ENCODE measurements around the gene SQOR. TPM values are rescaled to one million over a fixed set of nuclear protein-coding genes. Genes with fewer than 3 reads are reported as not detected.

Gene SQOR
- 10 to 100 TPM; 14.0 to 16.9 TPM for total RNA-seq
- polyA plus RNA-seq (2013, experiment 1 of 2): 54.4 TPM
- polyA plus RNA-seq (2013, experiment 2 of 2): 47.8 TPM
- total RNA-seq: 4.4 to 67.7 (median 20.2) reads per million in 172 experiments

DNA sequence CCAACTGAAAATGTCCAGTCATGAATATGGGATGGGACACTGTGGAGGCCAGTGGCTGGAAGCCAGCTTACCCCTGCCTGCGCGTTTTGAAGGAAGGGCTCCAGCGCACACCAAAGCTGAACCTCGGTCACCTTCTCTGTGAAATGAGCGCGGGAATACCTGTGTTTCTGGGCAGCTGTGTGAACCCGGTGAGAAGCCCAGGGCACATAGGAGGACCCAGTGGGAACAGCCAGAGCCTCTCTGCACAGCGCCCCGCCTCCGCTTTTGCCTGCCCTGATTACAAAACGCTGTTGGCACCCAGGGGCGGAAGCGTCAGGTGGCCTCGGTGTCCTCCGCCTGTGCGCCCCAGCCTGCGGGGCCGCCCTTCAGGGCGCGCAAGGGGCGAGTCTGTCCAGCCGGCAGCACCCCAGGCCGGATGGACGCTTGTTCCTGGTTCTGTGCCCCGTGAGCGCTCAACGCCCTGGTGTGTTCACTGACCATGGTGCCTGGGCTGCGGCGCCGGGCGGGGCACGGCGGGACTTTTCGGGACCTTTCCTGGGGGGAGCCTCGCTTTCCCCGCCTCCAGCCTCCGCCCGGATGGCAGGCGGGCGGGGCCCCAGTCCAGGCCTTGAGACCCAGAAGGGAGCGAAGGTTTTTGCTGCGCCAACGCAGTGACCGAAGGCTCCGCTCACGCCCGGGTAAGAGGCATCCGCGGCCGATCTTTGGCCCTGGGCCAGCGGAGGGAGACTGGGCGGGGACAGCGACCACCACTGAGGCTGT is at the start of gene SQOR:
SQOR (plus strand) TSS at position 598 of the 759 bp plus-strand sequence. CDS start 23,895 bp downstream, outside the sequence.
- DNase-seq (peak; percentile 42 to 84 (median 58)), ATAC-seq (ENCODE audit: poor library complexity) (peak; percentile 57)
- no peaks in the 10 kb centered on the region for H3K36me3 ChIP-seq (ENCODE audit: insufficient read depth, low read length)
- Mint-ChIP-seq H3K27ac (peak within 1 kb of the TSS; percentile 81), H3K36me3 (ENCODE audit: low read depth) (peaks cover 11% of the 10 kb centered on the region), H3K4me1 (ENCODE audit: low read depth) (peaks cover 49% of the 10 kb centered on the region), H3K9me3 (no peaks in the 10 kb centered on the region), H3K4me3 (peak within 1 kb of the TSS; percentile 96), H3K27me3 (no peaks in the 10 kb centered on the region)
- H3K4me1 ChIP-seq (ENCODE audit: insufficient read depth, low read length): peaks cover 51% of the 10 kb centered on the region
- no peaks in the 10 kb centered on the region for H3K9me3 ChIP-seq (ENCODE audit: control insufficient read depth in 1 of 2, insufficient read depth in 1 of 2, low read length in 2 of 2)
- H3K27ac ChIP-seq (ENCODE audit: low read depth in 1 of 2, low read length in 2 of 2): peak within 1 kb of the TSS; percentile 59 to 73
- H3K4me3 ChIP-seq (ENCODE audit: low read length): peak within 1 kb of the TSS; percentile 98
- POLR2A ChIA-PET: interaction anchor here (0.9 to 3.0 kb wide), 6 partner anchors 13 to 232 kb away, joined by 3 to 30 read pairs (median 4); partner anchors contain the start of gene BLOC1S6
- intact Hi-C loops (cut with DNase I, micrococcal nuclease): loop anchor here (2.0 to 5.0 kb wide), 2 partner anchors 70 to 73 kb away; no protein-coding TSS in a partner anchor
- TF ChIP-seq, protein P1, sequence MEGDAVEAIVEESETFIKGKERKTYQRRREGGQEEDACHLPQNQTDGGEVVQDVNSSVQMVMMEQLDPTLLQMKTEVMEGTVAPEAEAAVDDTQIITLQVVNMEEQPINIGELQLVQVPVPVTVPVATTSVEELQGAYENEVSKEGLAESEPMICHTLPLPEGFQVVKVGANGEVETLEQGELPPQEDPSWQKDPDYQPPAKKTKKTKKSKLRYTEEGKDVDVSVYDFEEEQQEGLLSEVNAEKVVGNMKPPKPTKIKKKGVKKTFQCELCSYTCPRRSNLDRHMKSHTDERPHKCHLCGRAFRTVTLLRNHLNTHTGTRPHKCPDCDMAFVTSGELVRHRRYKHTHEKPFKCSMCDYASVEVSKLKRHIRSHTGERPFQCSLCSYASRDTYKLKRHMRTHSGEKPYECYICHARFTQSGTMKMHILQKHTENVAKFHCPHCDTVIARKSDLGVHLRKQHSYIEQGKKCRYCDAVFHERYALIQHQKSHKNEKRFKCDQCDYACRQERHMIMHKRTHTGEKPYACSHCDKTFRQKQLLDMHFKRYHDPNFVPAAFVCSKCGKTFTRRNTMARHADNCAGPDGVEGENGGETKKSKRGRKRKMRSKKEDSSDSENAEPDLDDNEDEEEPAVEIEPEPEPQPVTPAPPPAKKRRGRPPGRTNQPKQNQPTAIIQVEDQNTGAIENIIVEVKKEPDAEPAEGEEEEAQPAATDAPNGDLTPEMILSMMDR (IDR thresholded peaks at IDR 0.05): no peak
- H3K27me3 ChIP-seq (ENCODE audit: control insufficient read depth in 1 of 2, insufficient read depth in 2 of 2, low read length in 2 of 2): no peaks in the 10 kb centered on the region
- CTCF ChIA-PET: interaction anchor here (0.9 to 1.4 kb wide), 3 partner anchors 23 to 233 kb away, joined by 3 to 4 read pairs (median 3); a partner anchor contains a TSS

DNA sequence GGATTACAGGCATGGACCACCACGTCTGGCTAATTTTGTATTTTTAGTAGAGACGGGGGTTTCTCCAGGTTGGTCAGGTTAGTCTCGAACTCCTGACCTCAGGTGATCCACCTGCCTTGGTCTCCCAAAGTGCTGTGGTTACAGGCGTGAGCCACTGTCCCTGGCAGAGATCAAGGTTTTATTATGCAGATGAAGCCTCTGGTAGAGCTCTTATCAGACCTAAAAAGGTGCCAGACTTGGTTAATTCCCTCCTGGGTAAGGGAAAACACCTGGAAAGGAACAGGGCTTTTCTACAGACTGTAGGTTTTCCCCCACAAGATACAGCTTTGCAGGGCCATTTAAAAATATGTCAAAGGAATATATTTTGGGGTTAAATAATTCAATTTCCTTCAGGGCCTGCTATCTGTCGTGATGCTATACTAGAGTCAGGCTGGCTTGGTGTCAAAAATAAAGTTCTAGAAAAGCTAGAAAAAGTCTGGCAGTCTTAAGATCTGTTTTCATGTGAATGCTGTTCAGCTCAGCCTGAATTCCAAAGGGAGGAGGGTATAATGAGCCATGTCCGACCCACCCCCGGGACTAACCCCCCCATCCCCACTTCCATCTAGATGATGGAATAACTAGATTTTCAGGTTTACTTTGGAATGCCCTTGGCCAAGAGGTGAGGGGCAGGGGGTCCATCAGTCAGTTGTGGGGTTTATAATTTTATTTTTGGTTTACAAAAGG is 49.6 kb upstream of the SQOR start:
- peak overlapping the region; percentile 100 for H3K27ac Mint-ChIP-seq
- H3K36me3 Mint-ChIP-seq (ENCODE audit: low read depth): peaks cover 22% of the 10 kb centered on the region
- intact Hi-C loops (cut with DNase I, micrococcal nuclease): loop anchor here (5.0 to 10.0 kb wide), 3 partner anchors 60 to 420 kb away; partner anchors contain the start of gene SLC30A4 (in 1 of the 2)
- H3K4me3 Mint-ChIP-seq: peak overlapping the region; percentile 99
- no peaks in the 10 kb centered on the region for H3K9me3 Mint-ChIP-seq
- ChIA-PET CTCF (interaction anchor here (2.2 kb wide), 1 partner anchor 28 kb away, joined by 5 read pairs; no protein-coding TSS in a partner anchor), POLR2A (interaction anchor here (3.2 kb wide), 1 partner anchor 52 kb away, joined by 19 read pairs; no protein-coding TSS in a partner anchor)
- Histone ChIP-seq H3K36me3 (ENCODE audit: insufficient read depth, low read length) (no peaks in the 10 kb centered on the region), H3K9me3 (ENCODE audit: control insufficient read depth in 1 of 2, insufficient read depth in 1 of 2, low read length in 2 of 2) (no peaks in the 10 kb centered on the region), H3K27me3 (ENCODE audit: control insufficient read depth in 1 of 2, insufficient read depth in 2 of 2, low read length in 2 of 2) (no peaks in the 10 kb centered on the region), H3K4me3 (ENCODE audit: low read length) (no peak overlapping the region), H3K4me1 (ENCODE audit: insufficient read depth, low read length) (peaks cover 18% of the 10 kb centered on the region), H3K27ac (ENCODE audit: low read depth in 1 of 2, low read length in 2 of 2) (no peak overlapping the region)
- TF ChIP-seq, protein P1 (IDR thresholded peaks at IDR 0.05): no peak
- H3K27me3 Mint-ChIP-seq: no peaks in the 10 kb centered on the region
- DNase-seq (no peak), ATAC-seq (ENCODE audit: poor library complexity) (no peak)
- H3K4me1 Mint-ChIP-seq (ENCODE audit: low read depth): peaks cover 40% of the 10 kb centered on the region

DNA sequence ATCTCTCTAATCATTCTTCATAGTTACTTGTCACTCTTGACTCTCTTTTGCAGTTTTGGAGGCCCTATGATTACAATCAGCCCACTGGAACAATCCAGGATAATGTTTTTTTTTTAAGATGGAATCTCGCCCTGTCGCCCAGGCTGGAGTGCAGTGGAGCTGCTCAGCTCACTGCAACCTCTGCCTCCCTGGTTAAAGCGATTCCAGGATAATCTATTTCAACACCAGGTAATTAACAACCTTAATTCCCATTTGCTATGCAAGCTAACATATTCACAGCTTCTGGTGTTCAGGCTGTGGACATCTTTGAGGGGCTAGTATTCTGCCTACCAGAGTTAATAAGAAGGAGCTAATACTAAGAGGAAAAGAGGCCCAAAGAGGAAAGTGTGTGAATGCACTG is 48.7 kb upstream of the SQOR start:
- H3K27ac Mint-ChIP-seq: peak overlapping the region; percentile 100
- H3K9me3 Mint-ChIP-seq: no peaks in the 10 kb centered on the region
- no peak for ATAC-seq (ENCODE audit: poor library complexity)
- ChIA-PET CTCF (interaction anchor here (1.3 to 2.7 kb wide), 4 partner anchors 21 to 128 kb away, joined by 3 to 7 read pairs (median 6); no protein-coding TSS in a partner anchor), POLR2A (interaction anchor here (1.2 to 3.3 kb wide), 14 partner anchors 16 to 1761 kb away, joined by 3 to 74 read pairs (median 6); partner anchors contain the start of genes GOLM2, MFAP1, SHF and SQOR)
- peak overlapping the region; percentile 99 for H3K4me3 Mint-ChIP-seq
- no peaks in the 10 kb centered on the region for H3K27me3 Mint-ChIP-seq
- peaks cover 22% of the 10 kb centered on the region for H3K36me3 Mint-ChIP-seq (ENCODE audit: low read depth)
- H3K36me3 ChIP-seq (ENCODE audit: insufficient read depth, low read length): no peaks in the 10 kb centered on the region
- no peaks in the 10 kb centered on the region for H3K27me3 ChIP-seq (ENCODE audit: control insufficient read depth in 1 of 2, insufficient read depth in 2 of 2, low read length in 2 of 2)
- peak overlapping the region; percentile 95 to 99 for H3K27ac ChIP-seq (ENCODE audit: low read depth in 1 of 2, low read length in 2 of 2)
- H3K4me3 ChIP-seq (ENCODE audit: low read length): peak overlapping the region; percentile 94
- peaks cover 21% of the 10 kb centered on the region for H3K4me1 ChIP-seq (ENCODE audit: insufficient read depth, low read length)
- no peaks in the 10 kb centered on the region for H3K9me3 ChIP-seq (ENCODE audit: control insufficient read depth in 1 of 2, insufficient read depth in 1 of 2, low read length in 2 of 2)
- H3K4me1 Mint-ChIP-seq (ENCODE audit: low read depth): peaks cover 40% of the 10 kb centered on the region
- intact Hi-C loops (cut with DNase I, micrococcal nuclease): loop anchor here (1.0 to 10.0 kb wide), 6 partner anchors 51 to 421 kb away; partner anchors contain the start of gene SLC30A4 (in 2 of the 2)
- TF ChIP-seq, protein P1 (IDR thresholded peaks at IDR 0.05): no peak
- DNase-seq: no peak

Measured in CD4-positive, alpha-beta T cell (primary cell).